HCT116 (cell line): ENCODE measurements around the gene HMCN1. TPM values are rescaled to one million over a fixed set of nuclear protein-coding genes. Genes with fewer than 3 reads are reported as not detected.

Experiments
- ATAC-seq: fragments of 200-7000 bp; cut with Tn5 transposase; 2 replicates; pipeline ENCODE4 v1.9.1; 2020; ENCODE audit warnings: mild to moderate bottlenecking, moderate library complexity
- BruUV-seq: library from RNA; stranded (reverse); fragments of 400-500 nt; replicated peaks from 2 replicates; lab custom pipeline; 2021; lab: Mats Ljungman, UMichigan
- CTCF ChIA-PET: fragments of 300-600 bp; sonication (Branson Sonifier 250); formaldehyde crosslinking; loops from one replicate; lab custom pipeline; 2021; ENCODE audit warnings: antibody characterized with exemption; lab: Charles Lee
- POLR2A ChIA-PET: fragments of 300-600, 350-600 bp; sonication (Branson Sonifier 250); formaldehyde crosslinking; loops from one replicate; lab custom pipeline; 2021; ENCODE audit warnings: antibody characterized with exemption; lab: Charles Lee
- RAD21 ChIA-PET, 2 experiments: fragments of 300-600 bp; sonication (Branson Sonifier 250); formaldehyde crosslinking; loops; one replicate each; lab custom pipeline; 2023; ENCODE audit warnings: low total read pairs in 2 of 2; ENCODE audit not compliant: uncharacterized antibody in 2 of 2, unreplicated experiment in 2 of 2, low non-redundant PET in 1 of 2; lab: Charles Lee
- DNase-seq: peaks from one replicate; pipeline ENCODE4 v3.0.0-alpha.2; 2010; ENCODE audit warnings: low read depth, low spot score
- H2AFZ ChIP-seq: fragments of 200-600 bp; shearing (Covaris generic), sonication (generic); 2 replicates; pipeline ENCODE4 v1.6.1; 2017; ENCODE audit warnings: low read depth, mixed run types, mixed read lengths, antibody characterized with exemption, low read length; ENCODE audit not compliant: poor library complexity, severe bottlenecking
- H3K27ac ChIP-seq: 2 replicates; pipeline ENCODE4 v1.5.1; 2012; ENCODE audit warnings: low read depth, low read length
- H3K27me3 ChIP-seq: fragments of 200-600 bp; sonication (generic); 2 replicates; pipeline ENCODE4 v1.6.1; 2016; ENCODE audit warnings: mixed run types, low read length, mixed read lengths; ENCODE audit not compliant: insufficient read depth
- H3K36me3 ChIP-seq, 2 experiments: fragments of 200-500 bp in 1 of 2; fragments of 200-600 bp in 1 of 2; sonication (Bioruptor generic) in 1 of 2; sonication (generic) in 1 of 2; 2 replicates each; pipeline versions ENCODE4 v1.5.1 to v1.6.1; 2014 to 2016; ENCODE audit warnings: low read length in 2 of 2, inconsistent platforms in 1 of 2, mixed read lengths in 1 of 2, mixed run types in 1 of 2; ENCODE audit not compliant: insufficient read depth in 2 of 2, control insufficient read depth in 1 of 2
- H3K4me1 ChIP-seq, 2 experiments: fragments of 200-600 bp in 1 of 2; sonication (generic) in 1 of 2; 2 replicates each; pipeline versions ENCODE4 v1.5.1 to v1.6.1; 2012 to 2017; ENCODE audit warnings: low read length in 2 of 2, inconsistent platforms in 1 of 2, mild to moderate bottlenecking in 1 of 2, mixed read lengths in 1 of 2, mixed run types in 1 of 2, moderate library complexity in 1 of 2; ENCODE audit not compliant: insufficient read depth in 2 of 2, control insufficient read depth in 1 of 2
- H3K4me2 ChIP-seq: fragments of 200-600 bp; sonication (generic); 2 replicates; pipeline ENCODE4 v1.6.1; 2017; ENCODE audit warnings: mixed run types, low read length, mixed read lengths
- H3K4me3 ChIP-seq, 2 experiments: fragments of 200-600 bp in 1 of 2; sonication (generic) in 1 of 2; replicated peaks in 1 of 2; 2 replicates each; pipeline ENCODE4 v1.5.1; 2011 to 2016; ENCODE audit warnings: low read length in 2 of 2, control low read depth in 1 of 2, low read depth in 1 of 2, mild to moderate bottlenecking in 1 of 2, mixed read lengths in 1 of 2, mixed run types in 1 of 2
- H3K79me2 ChIP-seq: fragments of 200-600 bp; sonication (generic); 2 replicates; pipeline ENCODE4 v1.6.1; 2017; ENCODE audit warnings: mild to moderate bottlenecking, mixed run types, low read length, moderate library complexity, mixed read lengths; ENCODE audit not compliant: insufficient read depth
- H3K9ac ChIP-seq: fragments of 200-600 bp; sonication (generic); 2 replicates; pipeline ENCODE4 v1.6.1; 2016; ENCODE audit warnings: low read length, mixed read lengths
- H3K9me2 ChIP-seq: fragments of 200-600 bp; sonication (generic), shearing (Covaris generic); 2 replicates; pipeline ENCODE4 v1.6.1; 2017; ENCODE audit warnings: mixed run types, mild to moderate bottlenecking, moderate library complexity; ENCODE audit not compliant: insufficient read depth
- H3K9me3 ChIP-seq, 2 experiments: fragments of 200-500 bp in 1 of 2; fragments of 200-600 bp in 1 of 2; sonication (Bioruptor generic) in 1 of 2; sonication (generic) in 1 of 2; 2 replicates each; pipeline ENCODE4 v1.6.1; 2014 to 2017; ENCODE audit warnings: low read length in 2 of 2, mixed read lengths in 2 of 2, inconsistent platforms in 1 of 2, low read depth in 1 of 2, mild to moderate bottlenecking in 1 of 2, mixed run types in 1 of 2, moderate library complexity in 1 of 2; ENCODE audit not compliant: control insufficient read depth in 1 of 2, insufficient read depth in 1 of 2
- H4K20me1 ChIP-seq: fragments of 200-600 bp; sonication (generic), shearing (Covaris generic); 2 replicates; pipeline ENCODE4 v1.6.1; 2017; ENCODE audit warnings: mixed run types, mild to moderate bottlenecking, moderate library complexity; ENCODE audit not compliant: insufficient read depth
- EGR1 ChIP-seq: IDR thresholded peaks from 2 replicates; pipeline ENCODE4 v1.6.1; 2012; ENCODE audit warnings: low read depth
- EZH2 ChIP-seq: fragments of 200-600 bp; sonication (generic); IDR thresholded peaks from 2 replicates; pipeline ENCODE4 v1.6.1; 2017; ENCODE audit warnings: antibody characterized with exemption, mixed run types
- JUND ChIP-seq: IDR thresholded peaks from 2 replicates; pipeline ENCODE4 v1.6.1; 2012
- MAX ChIP-seq: IDR thresholded peaks from 2 replicates; pipeline ENCODE4 v1.6.1; 2012
- POLR2AphosphoS5 ChIP-seq: IDR thresholded peaks from 2 replicates; pipeline ENCODE4 v1.6.1; 2011; ENCODE audit warnings: mild to moderate bottlenecking, low read depth, low read length, moderate library complexity
- SP1 ChIP-seq: IDR thresholded peaks from 2 replicates; pipeline ENCODE4 v1.6.1; 2012; ENCODE audit warnings: low read depth
- YY1 ChIP-seq: IDR thresholded peaks from 2 replicates; pipeline ENCODE4 v1.6.1; 2011; ENCODE audit warnings: low read length, low read depth, moderate library complexity, mild to moderate bottlenecking; ENCODE audit not compliant: insufficient replicate concordance; ENCODE audit errors: extremely low read depth
- ZFX ChIP-seq: fragments of 450-650 bp; IDR thresholded peaks from 2 replicates; pipeline ENCODE4 v1.6.1; 2017
- intact Hi-C: fragments of 100-400 bp; cut with micrococcal nuclease; formaldehyde crosslinking; loops from 2 replicates; pipeline ENCODE4 v1.10.0; 2022
- total RNA-seq: library from RNA; stranded (reverse); gene quantifications from one replicate; pipeline ENCODE4 v1.2.1, GENCODE V29; 2021; ENCODE audit not compliant: unreplicated experiment
- TF ChIP-seq, protein P1 (sequence below), 3 experiments: fragments of 200-600 bp in 1 of 3; sonication (generic) in 1 of 3; IDR thresholded peaks in 2 of 3; conservative IDR thresholded peaks in 1 of 3; 2 replicates each; pipeline ENCODE4 v1.5.1; 2012 to 2017; ENCODE audit warnings: low read depth in 2 of 3, low read length in 2 of 3, antibody characterized with exemption in 1 of 3, borderline replicate concordance in 1 of 3, control low read depth in 1 of 3, mild to moderate bottlenecking in 1 of 3, mixed read lengths in 1 of 3, mixed run types in 1 of 3, moderate library complexity in 1 of 3; ENCODE audit not compliant: insufficient read depth in 1 of 3
- TF ChIP-seq, protein P2 (sequence below): IDR thresholded peaks from 2 replicates; pipeline ENCODE4 v1.6.1; 2012

Gene HMCN1
- total RNA-seq, 1 experiment from 2014 or later = 0.59 TPM

- Histone ChIP-seq H3K9ac (no peak overlapping the region), H3K4me1 (peaks cover 2 to 21% of the 10 kb centered on the region in 2 experiments; a peak in 3 of 4 replicates), H3K27ac (no peak overlapping the region), H3K9me3 (no peaks in the 10 kb centered on the region), H3K4me3 (peak overlapping the region; percentile 54 to 64), H3K4me2 (peak overlapping the region; percentile 96), H3K9me2 (no peaks in the 10 kb centered on the region), H2AFZ (peak overlapping the region; percentile 93), H3K36me3 (no peaks in the 10 kb centered on the region), H3K27me3 (no peaks in the 10 kb centered on the region)
- intact Hi-C loops = no loop called here
- DNase-seq = no peak
- ChIA-PET CTCF (interaction anchor here (0.6 to 3.8 kb wide), 2 partner anchors 14 to 83 kb away, joined by 3 to 30 read pairs; no protein-coding TSS in a partner anchor), RAD21 (no interaction called here), POLR2A (no interaction called here)
- BruUV-seq = no TSS peak
- no peak for ATAC-seq
- TF ChIP-seq EZH2 = no peak
- no peak for TF ChIP-seq MAX
- TF ChIP-seq, protein P1, sequence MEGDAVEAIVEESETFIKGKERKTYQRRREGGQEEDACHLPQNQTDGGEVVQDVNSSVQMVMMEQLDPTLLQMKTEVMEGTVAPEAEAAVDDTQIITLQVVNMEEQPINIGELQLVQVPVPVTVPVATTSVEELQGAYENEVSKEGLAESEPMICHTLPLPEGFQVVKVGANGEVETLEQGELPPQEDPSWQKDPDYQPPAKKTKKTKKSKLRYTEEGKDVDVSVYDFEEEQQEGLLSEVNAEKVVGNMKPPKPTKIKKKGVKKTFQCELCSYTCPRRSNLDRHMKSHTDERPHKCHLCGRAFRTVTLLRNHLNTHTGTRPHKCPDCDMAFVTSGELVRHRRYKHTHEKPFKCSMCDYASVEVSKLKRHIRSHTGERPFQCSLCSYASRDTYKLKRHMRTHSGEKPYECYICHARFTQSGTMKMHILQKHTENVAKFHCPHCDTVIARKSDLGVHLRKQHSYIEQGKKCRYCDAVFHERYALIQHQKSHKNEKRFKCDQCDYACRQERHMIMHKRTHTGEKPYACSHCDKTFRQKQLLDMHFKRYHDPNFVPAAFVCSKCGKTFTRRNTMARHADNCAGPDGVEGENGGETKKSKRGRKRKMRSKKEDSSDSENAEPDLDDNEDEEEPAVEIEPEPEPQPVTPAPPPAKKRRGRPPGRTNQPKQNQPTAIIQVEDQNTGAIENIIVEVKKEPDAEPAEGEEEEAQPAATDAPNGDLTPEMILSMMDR (IDR thresholded peaks at IDR 0.05 in 2 of 3, conservative IDR thresholded peaks at IDR 0.05 in 1 of 3; ENCODE audit: borderline replicate concordance in 1 of 3, insufficient read depth in 1 of 3, low read depth in 2 of 3, low read length in 2 of 3) = no peak
- TF ChIP-seq, protein P2, sequence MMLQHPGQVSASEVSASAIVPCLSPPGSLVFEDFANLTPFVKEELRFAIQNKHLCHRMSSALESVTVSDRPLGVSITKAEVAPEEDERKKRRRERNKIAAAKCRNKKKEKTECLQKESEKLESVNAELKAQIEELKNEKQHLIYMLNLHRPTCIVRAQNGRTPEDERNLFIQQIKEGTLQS = no peak
- no peak for TF ChIP-seq YY1
- no peak for TF ChIP-seq POLR2AphosphoS5
- TF ChIP-seq SP1 = no peak
- no peak for TF ChIP-seq JUND
- TF ChIP-seq ZFX = no peak
- TF ChIP-seq EGR1 = no peak
- TF ChIP-seq, all 23 proteins: peak for 0
- no peaks in the 10 kb centered on the region for H4K20me1 ChIP-seq
- no peaks in the 10 kb centered on the region for H3K79me2 ChIP-seq
Observed at GRCh38 chr1:185734929-185735700, 924 bp downstream of the HMCN1 start.
